GM23338 (cell line): ENCODE data around the gene CREB3L2.

Experiments used
- CREB1 ChIP-seq: fragments of 250-450 bp; sonication (Bioruptor Pico); IDR thresholded peaks from 2 replicates; pipeline ENCODE4 v1.5.0; 2020; ENCODE audit warnings: low read depth, mild to moderate bottlenecking, moderate library complexity
- CTCF ChIP-seq, 2 experiments: fragments of 200-600 bp in 1 of 2; sonication (generic) in 1 of 2; conservative IDR thresholded peaks; 2 replicates each; pipeline versions ENCODE4 v1.5.1 to v1.6.1; 2016 to 2017; ENCODE audit warnings: antibody characterized with exemption in 2 of 2, low read depth in 2 of 2, mild to moderate bottlenecking in 2 of 2, moderate library complexity in 1 of 2
- EZH2 ChIP-seq: fragments of 200-600 bp; sonication (generic); IDR thresholded peaks from one replicate; pipeline ENCODE4 v1.8.0; 2017; ENCODE audit warnings: antibody characterized with exemption, mild to moderate bottlenecking, low read depth; ENCODE audit not compliant: unreplicated experiment
- JUNB ChIP-seq: IDR thresholded peaks from one replicate; pipeline ENCODE4 v1.6.1; 2016; ENCODE audit warnings: antibody characterized with exemption; ENCODE audit not compliant: unreplicated experiment
- NANOG ChIP-seq: IDR thresholded peaks from 2 replicates; pipeline ENCODE4 v1.6.1; 2016; ENCODE audit warnings: antibody characterized with exemption, borderline replicate concordance
- POLR2AphosphoS5 ChIP-seq: IDR thresholded peaks from 2 replicates; pipeline ENCODE4 v1.6.1; 2016; ENCODE audit warnings: antibody characterized with exemption, low read depth
- REST ChIP-seq: IDR thresholded peaks from one replicate; pipeline ENCODE4 v1.6.1; 2018; ENCODE audit warnings: antibody characterized with exemption; ENCODE audit not compliant: unreplicated experiment
- ZNF114 ChIP-seq: fragments of 250-450 bp; sonication (Bioruptor Pico); IDR thresholded peaks from 2 replicates; pipeline ENCODE4 v1.5.0; 2020; ENCODE audit warnings: mild to moderate bottlenecking, moderate library complexity

- no peak for TF ChIP-seq CTCF (conservative IDR thresholded peaks at IDR 0.05; ENCODE audit: low read depth in 2 of 2)
- no peak for TF ChIP-seq POLR2AphosphoS5
- no peak for TF ChIP-seq CREB1 (CRISPR knock-in tag)
- TF ChIP-seq JUNB: no peak
- no peak for TF ChIP-seq EZH2
- no peak for TF ChIP-seq REST
- TF ChIP-seq ZNF114: no peak
- no peak for TF ChIP-seq NANOG
These were observed 12.8 kb upstream of the CREB3L2 start for GRCh38 chr7:138014686-138015085.
